HL-60/S4 (cell line): ENCODE measurements around the gene HSPA1L.
"Not testable (repeated sequence)": the region's sequence is repeated elsewhere in the genome, so short reads cannot be mapped to it uniquely, and the experiment has no call there.

Experiments used
- in situ Hi-C: fragments of 300-500 bp; cut with MboI; formaldehyde crosslinking; loops from 2 replicates; pipeline ENCODE4 v1.14.3; 2022; ENCODE audit warnings: low sequenced_read_pairs

HSPA1L gene

DNA sequence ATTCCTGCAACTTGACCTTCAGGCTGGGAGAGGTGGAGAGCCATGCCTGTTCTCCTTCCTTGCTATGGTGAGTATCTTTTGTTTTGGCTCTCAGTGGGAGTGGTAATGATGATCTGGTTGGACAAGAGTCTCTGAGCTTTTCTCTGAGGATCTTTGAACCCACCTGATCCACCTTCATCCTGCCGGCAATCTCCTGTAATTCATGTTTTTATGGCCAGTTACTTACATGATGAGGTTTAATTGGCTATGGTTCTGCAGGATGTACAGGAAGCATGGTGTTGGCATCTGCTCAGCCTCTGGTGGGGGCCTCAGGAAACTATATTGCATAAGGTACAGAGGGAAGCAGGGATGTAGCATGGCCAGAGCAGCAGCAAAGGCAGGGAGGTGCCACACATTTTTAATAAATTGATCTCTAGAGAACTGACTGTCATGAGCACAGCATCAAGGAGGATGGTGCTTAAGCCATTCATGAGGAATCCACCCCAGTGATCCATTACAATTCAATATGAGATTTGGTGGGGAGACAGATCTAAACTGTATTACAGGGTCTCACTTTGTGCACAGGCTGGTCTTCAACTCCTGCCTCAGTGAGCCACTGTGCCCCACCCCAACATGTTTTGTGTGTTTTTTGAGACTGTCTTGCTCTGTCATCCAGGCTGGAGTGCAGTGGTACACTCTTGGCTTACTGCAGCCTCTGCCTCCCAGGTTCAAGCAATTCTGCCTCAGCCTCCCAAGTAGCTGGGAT is 22.5 kb upstream of the HSPA1L start:
- in situ Hi-C loops: no loop called here

DNA sequence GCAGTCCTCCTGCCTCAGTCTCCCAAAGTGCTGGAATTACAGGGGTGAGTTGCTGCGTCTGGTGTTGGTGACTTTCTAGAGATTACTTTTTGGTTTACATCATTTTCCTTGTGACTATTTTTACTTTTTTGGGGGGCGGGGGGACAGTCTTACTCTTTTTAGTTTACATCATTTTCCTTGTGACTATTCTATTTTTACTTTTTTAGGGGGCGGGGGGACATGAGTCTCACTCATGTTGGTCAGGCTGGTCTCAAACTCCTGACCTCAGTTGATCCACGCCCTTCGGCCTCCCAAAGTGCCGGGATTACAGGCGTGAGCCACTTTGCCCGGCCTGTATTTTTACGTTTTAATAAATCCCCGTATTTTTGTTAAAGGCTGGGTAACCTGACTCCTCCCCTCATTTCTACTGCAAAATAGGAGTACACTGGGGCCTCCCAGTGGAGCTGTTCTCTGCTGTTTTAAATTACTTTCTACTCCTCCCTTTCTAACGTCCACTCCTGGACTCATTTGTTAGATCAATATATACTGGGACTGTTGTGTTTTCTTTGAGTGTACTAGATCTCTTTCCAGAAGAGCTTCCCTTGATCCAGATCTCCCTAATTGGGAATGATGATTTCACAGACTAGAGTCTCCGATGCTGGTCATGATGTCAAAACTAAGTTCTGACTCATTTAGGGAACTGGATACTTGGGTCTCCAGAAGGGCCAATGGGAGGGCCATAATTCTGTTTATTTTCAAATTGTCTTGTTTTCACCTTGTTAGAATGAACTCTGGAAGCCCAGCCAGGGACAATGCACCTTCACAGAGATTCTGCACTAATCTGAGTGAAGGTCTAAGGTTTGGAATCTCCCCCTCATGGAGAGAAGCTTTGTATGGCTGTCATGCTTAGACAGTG is 21.6 kb upstream of the HSPA1L start:
- in situ Hi-C loops: no loop called here

DNA sequence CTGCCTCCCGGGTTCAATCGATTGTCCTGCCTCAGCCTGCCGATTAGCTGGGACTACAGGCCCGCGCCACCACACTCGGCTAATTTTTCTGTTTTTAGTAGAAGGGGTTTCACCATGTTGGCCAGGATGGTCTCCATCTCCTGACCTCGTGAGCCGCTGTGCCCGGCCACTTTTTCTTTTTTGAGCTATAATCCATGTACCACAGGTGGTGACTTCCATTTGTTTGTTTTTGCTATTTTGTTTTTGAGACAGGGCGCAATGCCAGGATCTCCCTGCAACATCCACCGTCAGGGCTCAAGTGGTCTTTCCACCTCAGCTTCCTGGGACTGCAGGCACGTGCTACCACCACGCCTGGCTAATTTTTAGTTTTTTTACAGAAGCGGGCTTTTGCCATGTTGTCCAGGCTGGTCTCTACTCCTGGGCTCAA is 21.0 kb upstream of the HSPA1L start:
- in situ Hi-C loops: no loop called here

DNA sequence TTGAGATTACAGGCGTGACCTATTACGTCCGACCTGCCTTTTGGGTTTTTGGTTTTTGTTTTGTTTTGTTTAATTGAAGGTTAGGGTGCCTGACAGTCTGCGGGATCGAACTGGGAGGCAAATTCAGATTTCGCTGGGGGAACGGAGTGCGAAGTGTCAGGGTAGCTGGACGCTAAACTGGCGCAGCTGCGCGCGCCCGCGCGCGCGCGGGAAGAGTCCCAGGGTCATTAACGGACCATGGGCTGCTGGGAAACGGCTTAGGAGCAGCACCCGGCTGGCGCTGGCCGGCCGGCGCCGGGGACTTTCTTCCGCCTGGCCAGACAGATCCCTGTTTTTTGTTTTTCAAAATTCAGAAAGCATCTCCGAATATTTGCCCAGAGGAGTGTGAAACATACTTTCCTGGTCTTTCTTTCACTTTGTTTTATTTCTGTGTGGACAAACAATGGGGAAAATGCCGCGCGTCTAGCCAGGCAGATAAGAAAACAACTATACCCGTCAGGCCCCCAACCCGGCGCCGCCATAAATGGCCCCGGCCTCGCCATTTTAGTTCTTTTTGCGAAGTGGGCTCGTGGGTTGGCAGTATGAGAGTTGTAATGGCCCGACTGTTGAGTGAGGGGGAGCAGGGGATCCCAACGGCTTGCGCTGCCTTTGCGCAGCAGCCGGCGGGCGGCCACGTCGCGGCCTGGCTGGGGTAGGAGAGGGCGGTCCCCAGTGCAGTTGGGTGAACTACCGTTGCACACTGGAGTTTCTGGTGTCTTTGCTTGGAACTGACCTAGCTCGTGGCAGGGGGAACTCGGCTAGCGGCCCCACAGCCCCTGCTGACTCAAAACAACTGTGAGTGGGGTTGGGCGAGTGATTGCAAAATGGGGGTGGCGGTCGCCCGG is 19.5 kb upstream of the HSPA1L start:
- in situ Hi-C loops: no loop called here

- in situ Hi-C loops: no loop called here
Observed at GRCh38 chr6:31831350-31832215, 16.5 kb upstream of the HSPA1L start.

GRCh38 chr6:31830886-31831335 is 15.8 kb upstream of the HSPA1L start:
- in situ Hi-C loops: no loop called here

DNA sequence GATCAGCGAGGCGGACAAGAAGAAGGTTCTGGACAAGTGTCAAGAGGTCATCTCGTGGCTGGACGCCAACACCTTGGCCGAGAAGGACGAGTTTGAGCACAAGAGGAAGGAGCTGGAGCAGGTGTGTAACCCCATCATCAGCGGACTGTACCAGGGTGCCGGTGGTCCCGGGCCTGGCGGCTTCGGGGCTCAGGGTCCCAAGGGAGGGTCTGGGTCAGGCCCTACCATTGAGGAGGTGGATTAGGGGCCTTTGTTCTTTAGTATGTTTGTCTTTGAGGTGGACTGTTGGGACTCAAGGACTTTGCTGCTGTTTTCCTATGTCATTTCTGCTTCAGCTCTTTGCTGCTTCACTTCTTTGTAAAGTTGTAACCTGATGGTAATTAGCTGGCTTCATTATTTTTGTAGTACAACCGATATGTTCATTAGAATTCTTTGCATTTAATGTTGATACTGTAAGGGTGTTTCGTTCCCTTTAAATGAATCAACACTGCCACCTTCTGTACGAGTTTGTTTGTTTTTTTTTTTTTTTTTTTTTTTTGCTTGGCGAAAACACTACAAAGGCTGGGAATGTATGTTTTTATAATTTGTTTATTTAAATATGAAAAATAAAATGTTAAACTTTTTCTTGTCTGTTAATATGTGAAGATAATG is 14.7 kb upstream of the HSPA1L start:
- in situ Hi-C loops: no loop called here

GRCh38 chr6:31827286-31828079 is 12.4 kb upstream of the HSPA1L start, which contains the start of gene HSPA1B:
HSPA1B (plus strand) TSS chr6:31827738; CDS start chr6:31827951, 213 bp downstream.
- in situ Hi-C loops: no loop called here

- in situ Hi-C loops: no loop called here
Observed at GRCh38 chr6:31826793-31827285, 11.8 kb upstream of the HSPA1L start.

GRCh38 chr6:31825553-31825952 is 10.5 kb upstream of the HSPA1L start:
- in situ Hi-C loops: no loop called here

DNA sequence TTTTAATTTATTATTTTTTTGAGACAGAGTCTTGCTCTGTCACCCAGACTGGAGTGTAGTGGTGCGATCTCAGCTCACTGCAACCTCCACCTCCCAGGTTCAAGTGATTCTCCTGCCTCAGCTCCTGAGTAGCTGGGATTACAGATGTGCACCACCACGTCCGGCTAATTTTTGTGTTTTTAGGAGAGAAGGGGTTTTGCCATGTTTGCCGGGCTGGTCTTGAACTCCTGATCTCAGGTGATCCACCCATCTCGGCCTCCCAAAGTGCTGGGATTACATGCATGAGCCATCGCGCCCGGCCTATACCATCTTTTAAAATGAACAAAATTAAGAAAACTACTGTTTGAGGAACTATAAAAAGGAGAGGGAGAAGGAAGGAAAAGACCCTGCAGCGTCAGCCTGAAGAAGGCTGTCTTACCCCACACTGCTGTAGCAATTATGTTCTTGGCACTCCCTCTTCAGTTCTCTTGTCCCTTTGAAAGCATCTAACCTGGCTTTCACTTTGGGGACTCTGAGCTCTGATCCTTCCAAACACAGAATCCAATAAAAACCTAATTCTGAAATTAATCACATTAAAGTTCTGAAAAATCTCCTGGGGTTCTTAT is 8.6 kb upstream of the HSPA1L start:
- in situ Hi-C loops: not testable (repeated sequence)

DNA sequence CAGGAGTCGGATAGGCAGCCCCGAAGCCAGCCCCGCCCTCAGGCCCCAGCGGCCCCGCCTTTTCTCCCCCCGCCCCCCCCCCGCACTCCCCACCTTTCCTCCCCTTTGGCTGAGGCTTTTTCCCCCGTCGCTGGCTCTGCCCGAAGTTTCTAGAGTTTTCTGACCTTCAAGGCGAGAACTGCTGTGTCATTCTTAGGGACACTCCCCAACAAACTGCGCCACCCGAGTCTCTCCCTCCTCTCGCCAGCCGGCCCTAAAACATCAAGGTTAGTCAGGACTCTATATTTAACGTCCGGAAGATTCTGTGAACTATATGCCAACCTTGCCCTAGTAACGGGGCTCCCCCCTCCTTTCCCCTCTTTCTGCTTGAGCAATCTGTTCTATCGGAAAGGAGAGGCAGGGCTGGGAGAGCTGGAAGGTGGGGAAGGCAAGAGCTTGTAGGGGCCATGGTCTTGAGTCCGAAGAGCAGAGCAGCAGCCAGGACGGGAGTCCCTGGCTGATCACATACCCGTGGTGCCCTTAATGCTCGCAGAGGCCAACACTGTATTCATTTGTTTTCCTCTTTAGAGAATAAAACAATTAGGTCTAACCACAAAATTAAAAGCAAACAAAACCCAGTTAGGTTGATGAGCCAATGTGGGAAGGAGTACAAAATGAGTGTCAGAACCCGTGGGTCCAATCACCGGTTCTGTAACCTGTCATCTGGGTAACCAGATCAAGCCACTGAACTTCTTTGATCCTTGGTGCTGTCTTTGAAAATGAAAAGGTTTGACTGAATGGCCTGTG is 7.1 kb upstream of the HSPA1L start:
- in situ Hi-C loops: no loop called here

GRCh38 chr6:31821301-31822035 is 6.4 kb upstream of the HSPA1L start:
- in situ Hi-C loops: no loop called here

DNA sequence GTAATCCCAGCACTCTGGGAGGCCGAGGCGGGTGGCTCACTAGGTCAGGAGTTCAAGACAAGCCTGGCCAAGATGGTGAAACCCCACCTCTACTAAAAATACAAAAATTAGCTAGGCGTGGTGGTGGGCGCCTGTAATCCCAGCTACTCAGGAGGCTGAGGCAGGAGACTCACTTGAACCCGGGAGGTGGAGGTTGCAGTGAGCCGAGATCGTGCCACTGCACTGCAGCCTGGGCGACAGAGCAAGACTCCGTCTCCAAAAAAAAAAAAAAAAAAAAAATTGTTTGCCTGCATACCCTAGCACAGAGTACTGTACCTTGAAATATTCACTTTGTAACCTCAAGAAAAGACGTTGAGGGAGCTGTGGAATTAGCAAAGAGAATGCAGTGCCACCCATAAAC is 5.3 kb upstream of the HSPA1L start:
- in situ Hi-C loops: not testable (repeated sequence)

GRCh38 chr6:31819871-31820299 is 4.8 kb upstream of the HSPA1L start:
- in situ Hi-C loops: no loop called here

GRCh38 chr6:31817929-31818511 is 2.9 kb upstream of the HSPA1L start:
- in situ Hi-C loops: not testable (repeated sequence)
